H9 (cell line): Measurements from ENCODE around the gene PTPRR. TPM values are rescaled to one million over a fixed set of nuclear protein-coding genes. Genes with fewer than 3 reads are reported as not detected.

Experiments used
- DNase-seq: peaks from one replicate; pipeline ENCODE4 v3.0.0-alpha.2; 2017
- H2AFZ ChIP-seq: one replicate; pipeline ENCODE4 v1.6.1; 2013; ENCODE audit warnings: mild to moderate bottlenecking, low read length, control low read depth, moderate library complexity
- H2AK5ac ChIP-seq: 2 replicates; pipeline ENCODE4 v1.6.1; 2013; ENCODE audit warnings: low read length, control low read depth, mixed read lengths; ENCODE audit not compliant: insufficient read length
- H2BK120ac ChIP-seq: one replicate; pipeline ENCODE4 v1.6.1; 2013; ENCODE audit warnings: low read depth, mild to moderate bottlenecking, low read length, control low read depth, inconsistent platforms; ENCODE audit not compliant: poor library complexity, severe bottlenecking
- H2BK12ac ChIP-seq: 2 replicates; pipeline ENCODE4 v1.6.1; 2013; ENCODE audit warnings: low read length, control low read depth, mixed read lengths, low read depth; ENCODE audit not compliant: insufficient read length
- H2BK15ac ChIP-seq: 2 replicates; pipeline ENCODE4 v1.6.1; 2013; ENCODE audit warnings: low read depth, low read length, control low read depth
- H2BK20ac ChIP-seq: one replicate; pipeline ENCODE4 v1.6.1; 2013; ENCODE audit warnings: low read depth, mild to moderate bottlenecking, low read length, control low read depth, inconsistent platforms; ENCODE audit not compliant: poor library complexity, severe bottlenecking
- H2BK5ac ChIP-seq: 2 replicates; pipeline ENCODE4 v1.6.1; 2013; ENCODE audit warnings: low read length, control low read depth, mixed read lengths; ENCODE audit not compliant: insufficient read length
- H3K14ac ChIP-seq: 2 replicates; pipeline ENCODE4 v1.6.1; 2013; ENCODE audit warnings: low read length, control low read depth; ENCODE audit not compliant: insufficient read depth
- H3K18ac ChIP-seq: 2 replicates; pipeline ENCODE4 v1.6.1; 2013; ENCODE audit warnings: low read depth, mild to moderate bottlenecking, mixed read lengths, low read length, control low read depth; ENCODE audit not compliant: insufficient read length
- H3K23ac ChIP-seq: 2 replicates; pipeline ENCODE4 v1.6.1; 2013; ENCODE audit warnings: low read length, control low read depth, mixed read lengths, low read depth; ENCODE audit not compliant: insufficient read length
- H3K23me2 ChIP-seq: 2 replicates; pipeline ENCODE4 v1.6.1; 2013; ENCODE audit warnings: low read depth, mild to moderate bottlenecking, mixed read lengths, low read length, control low read depth; ENCODE audit not compliant: insufficient read length, poor library complexity, severe bottlenecking
- H3K27ac ChIP-seq: 2 replicates; pipeline ENCODE4 v1.5.1; 2013; ENCODE audit warnings: low read length, control low read depth, mixed read lengths, low read depth; ENCODE audit not compliant: insufficient read length
- H3K27me3 ChIP-seq: 2 replicates; pipeline ENCODE4 v1.6.1; 2013; ENCODE audit warnings: low read length, control low read depth, inconsistent platforms; ENCODE audit not compliant: insufficient read depth
- H3K4ac ChIP-seq: 2 replicates; pipeline ENCODE4 v1.6.1; 2013; ENCODE audit warnings: low read depth, mild to moderate bottlenecking, control low read depth, inconsistent platforms, low read length, moderate library complexity
- H3K4me1 ChIP-seq: 2 replicates; pipeline ENCODE4 v1.6.1; 2013; ENCODE audit warnings: low read length, control low read depth, inconsistent platforms; ENCODE audit not compliant: insufficient read depth
- H3K4me2 ChIP-seq: 2 replicates; pipeline ENCODE4 v1.6.1; 2013; ENCODE audit warnings: low read length, control low read depth, mixed read lengths; ENCODE audit not compliant: insufficient read length, insufficient read depth
- H3K56ac ChIP-seq: 2 replicates; pipeline ENCODE4 v1.6.1; 2013; ENCODE audit warnings: low read depth, mild to moderate bottlenecking, mixed read lengths, low read length, control low read depth; ENCODE audit not compliant: insufficient read length
- H3K79me1 ChIP-seq: 2 replicates; pipeline ENCODE4 v1.6.1; 2013; ENCODE audit warnings: low read depth, mild to moderate bottlenecking, moderate library complexity, low read length, control low read depth, inconsistent platforms; ENCODE audit not compliant: insufficient read depth, poor library complexity, severe bottlenecking
- H3K79me2 ChIP-seq: 2 replicates; pipeline ENCODE4 v1.6.1; 2013; ENCODE audit warnings: low read length, control low read depth, inconsistent platforms; ENCODE audit not compliant: insufficient read depth
- H3K9ac ChIP-seq: 2 replicates; pipeline ENCODE4 v1.6.1; 2013; ENCODE audit warnings: low read length, control low read depth, mixed read lengths; ENCODE audit not compliant: insufficient read length; ENCODE audit errors: extremely low read depth
- H3K9me3 ChIP-seq: one replicate; pipeline ENCODE4 v1.6.1; 2013; ENCODE audit warnings: low read depth, low read length, inconsistent platforms; ENCODE audit not compliant: control insufficient read depth
- H3T11ph ChIP-seq: one replicate; pipeline ENCODE4 v1.6.1; 2013; ENCODE audit warnings: mild to moderate bottlenecking, low read length, control low read depth, inconsistent platforms
- H4K20me1 ChIP-seq: one replicate; pipeline ENCODE4 v1.6.1; 2013; ENCODE audit not compliant: control insufficient read depth, insufficient read length, insufficient read depth
- H4K5ac ChIP-seq: 2 replicates; pipeline ENCODE4 v1.6.1; 2013; ENCODE audit warnings: low read depth, mild to moderate bottlenecking, mixed read lengths, low read length, control low read depth; ENCODE audit not compliant: insufficient read length
- H4K8ac ChIP-seq: replicated peaks from 2 replicates; pipeline ENCODE4 v1.6.1; 2013; ENCODE audit warnings: low read length, control low read depth, mixed read lengths, low read depth; ENCODE audit not compliant: insufficient read length
- H4K91ac ChIP-seq: 2 replicates; pipeline ENCODE4 v1.6.1; 2013; ENCODE audit warnings: low read depth, mild to moderate bottlenecking, moderate library complexity, mixed read lengths, low read length, control low read depth; ENCODE audit not compliant: insufficient read length
- H3K27ac Mint-ChIP-seq, 3 experiments: 2 replicates in 2 of 3; 3 replicates in 1 of 3; pipeline ENCODE4 v1.8.0; 2020 to 2021; ENCODE audit warnings: mixed read lengths in 3 of 3, mild to moderate bottlenecking in 1 of 3, moderate library complexity in 1 of 3
- H3K27me3 Mint-ChIP-seq: 2 replicates; pipeline ENCODE4 v1.8.0; 2021; ENCODE audit warnings: low read depth, mild to moderate bottlenecking, moderate library complexity, mixed read lengths
- H3K36me3 Mint-ChIP-seq, 3 experiments: 2 replicates in 2 of 3; 3 replicates in 1 of 3; pipeline ENCODE4 v1.8.0; 2020 to 2021; ENCODE audit warnings: low read depth in 3 of 3, mixed read lengths in 3 of 3; ENCODE audit not compliant: insufficient read depth in 1 of 3
- H3K4me1 Mint-ChIP-seq, 2 experiments: 2 replicates each; pipeline ENCODE4 v1.8.0; 2020; ENCODE audit warnings: mixed read lengths in 2 of 2
- H3K4me3 Mint-ChIP-seq, 2 experiments: 2 replicates in 1 of 2; 3 replicates in 1 of 2; pipeline ENCODE4 v1.8.0; 2020 to 2021; ENCODE audit warnings: mild to moderate bottlenecking in 2 of 2, mixed read lengths in 2 of 2, moderate library complexity in 1 of 2
- H3K9me3 Mint-ChIP-seq, 2 experiments: 2 replicates in 1 of 2; 3 replicates in 1 of 2; pipeline ENCODE4 v1.8.0; 2020; ENCODE audit warnings: mild to moderate bottlenecking in 2 of 2, mixed read lengths in 2 of 2, moderate library complexity in 1 of 2
- CTCF ChIP-seq: fragments of 200-600 bp; sonication (generic); conservative IDR thresholded peaks from 3 replicates; pipeline ENCODE4 v1.8.0; 2021; ENCODE audit warnings: antibody characterized with exemption, mild to moderate bottlenecking
- WGBS: extraction: QIAGEN DNeasy Blood & Tissue Kit; methylation state at CpG from one replicate; pipeline ENCODE4 v1.1.7; 2013; ENCODE audit warnings: missing lambda C conversion rate, low lambda C conversion rate, mixed read lengths; ENCODE audit not compliant: insufficient read length; ENCODE audit errors: extremely low coverage; 5-methylcytosine and 5-hydroxymethylcytosine counted together
- total RNA-seq: library from RNA; stranded (reverse); gene quantifications from 2 replicates; pipeline ENCODE4 v1.2.1, GENCODE V29; 2021

PTPRR gene
- total RNA-seq, 1 experiment from 2014 or later, result 0.22 TPM

DNA sequence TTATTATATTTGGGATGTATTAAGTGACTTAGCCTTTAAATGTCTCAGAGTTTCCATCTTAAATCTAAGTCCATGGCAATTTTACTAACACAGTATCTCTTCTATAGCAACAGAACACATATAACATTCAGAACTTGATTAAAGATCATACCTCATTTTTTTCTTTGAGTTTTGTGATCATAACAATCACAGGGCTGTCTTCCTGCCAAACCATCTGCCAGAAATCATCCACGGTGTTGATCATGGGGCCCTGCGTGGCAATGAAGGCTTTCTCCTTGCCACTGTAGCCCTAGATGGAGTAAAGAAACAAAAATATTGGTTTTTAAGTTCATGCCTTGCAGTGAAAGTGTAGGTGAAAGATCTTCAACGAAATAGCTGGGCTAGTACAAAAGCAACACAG lies 236.6 kb downstream of the PTPRR start:
- H4K20me1 ChIP-seq, result no peaks in the 10 kb centered on the region
- H3K4me2 ChIP-seq, result no peak overlapping the region
- H3K79me1 ChIP-seq, result no peaks in the 10 kb centered on the region
- no peak for TF ChIP-seq CTCF
- H2BK12ac ChIP-seq, result no peak overlapping the region
- no peak overlapping the region for H2AFZ ChIP-seq
- H3K36me3 Mint-ChIP-seq, result no peaks in the 10 kb centered on the region
- no peak overlapping the region for H4K91ac ChIP-seq
- H3K14ac ChIP-seq, result no peak overlapping the region
- H3K27ac ChIP-seq, result no peak overlapping the region
- no peaks in the 10 kb centered on the region for H3K79me2 ChIP-seq
- peak overlapping the region in 1 of 3 experiments; percentile 84; a peak in 1 of 7 replicates for H3K27ac Mint-ChIP-seq
- H3K4me3 Mint-ChIP-seq, result no peak overlapping the region
- H3K56ac ChIP-seq, result no peak overlapping the region
- no peaks in the 10 kb centered on the region for H3K9me3 ChIP-seq
- H3K9ac ChIP-seq, result no peak overlapping the region
- H3K4ac ChIP-seq, result no peak overlapping the region
- no peaks in the 10 kb centered on the region for H3K9me3 Mint-ChIP-seq
- H3K18ac ChIP-seq, result no peak overlapping the region
- no CpG with 5 or more reads among the region's 3 CpGs for WGBS
- no peak overlapping the region for H3T11ph ChIP-seq
- no peak overlapping the region for H2BK5ac ChIP-seq
- H2BK15ac ChIP-seq, result no peak overlapping the region
- no peak overlapping the region for H3K23ac ChIP-seq
- peaks cover 7 to 15% of the 10 kb centered on the region in 2 experiments for H3K4me1 Mint-ChIP-seq
- H4K8ac ChIP-seq, result no peak overlapping the region
- no peaks in the 10 kb centered on the region for H3K4me1 ChIP-seq
- no peaks in the 10 kb centered on the region for H3K23me2 ChIP-seq
- H3K27me3 ChIP-seq, result no peaks in the 10 kb centered on the region
- no peak for DNase-seq
- no peak overlapping the region for H2BK20ac ChIP-seq
- no peak overlapping the region for H2BK120ac ChIP-seq
- no peaks in the 10 kb centered on the region; the same call in 1 of the 2 replicates for H3K27me3 Mint-ChIP-seq
- H2AK5ac ChIP-seq, result no peak overlapping the region
- H4K5ac ChIP-seq, result no peak overlapping the region
